NCI-H446 (cell line): ENCODE data around the gene CFAP52.
"Not testable (repeated sequence)": the region's sequence is repeated elsewhere in the genome, so short reads cannot be mapped to it uniquely, and the experiment has no call there.

ENCODE experiments used
- DNase-seq, 2 experiments: peaks; one replicate each; lab custom pipeline; 2025; lab: John Stamatoyannopoulos, UW

The CFAP52 gene

GRCh38 chr17:9576521-9577372 lies at the start of gene CFAP52:
Gene CFAP52 (plus strand): TSS chr17:9576642. CDS start chr17:9576696, 54 bp downstream.
- DNase-seq, result peak; percentile 33 to 64

- no peak for DNase-seq
These were observed 48.7 kb upstream of the CFAP52 start for GRCh38 chr17:9527788-9528187.

- peak in 1 of 2 experiments; percentile 18 for DNase-seq
These were observed 47.3 kb upstream of the CFAP52 start for GRCh38 chr17:9529033-9529700.

- DNase-seq, result no peak
These were observed 45.4 kb upstream of the CFAP52 start for GRCh38 chr17:9531034-9531433.

GRCh38 chr17:9532715-9533114 lies 43.7 kb upstream of the CFAP52 start:
- DNase-seq, result no peak

- DNase-seq, result no peak
These were observed 43.0 kb upstream of the CFAP52 start for GRCh38 chr17:9533441-9533840.

GRCh38 chr17:9536061-9536460 lies 40.4 kb upstream of the CFAP52 start:
- DNase-seq, result no peak

GRCh38 chr17:9537177-9537776 lies 39.2 kb upstream of the CFAP52 start:
- no peak for DNase-seq

- DNase-seq, result no peak
These were observed 37.8 kb upstream of the CFAP52 start for GRCh38 chr17:9538626-9539025.

GRCh38 chr17:9541718-9542117 lies 34.7 kb upstream of the CFAP52 start:
- no peak for DNase-seq

- DNase-seq, result no peak
These were observed 32.2 kb upstream of the CFAP52 start for GRCh38 chr17:9544221-9544620.

GRCh38 chr17:9549215-9549614 lies 27.2 kb upstream of the CFAP52 start:
- DNase-seq, result no peak

GRCh38 chr17:9553181-9553580 lies 23.3 kb upstream of the CFAP52 start:
- DNase-seq, result no peak

GRCh38 chr17:9553596-9553995 lies 22.8 kb upstream of the CFAP52 start:
- no peak for DNase-seq

GRCh38 chr17:9554715-9555114 lies 21.7 kb upstream of the CFAP52 start:
- DNase-seq, result peak in 1 of 2 experiments; percentile 57

- no peak for DNase-seq
These were observed 19.2 kb upstream of the CFAP52 start for GRCh38 chr17:9557161-9557755.

- DNase-seq, result no peak
These were observed 18.6 kb upstream of the CFAP52 start for GRCh38 chr17:9557857-9558256.

GRCh38 chr17:9564104-9564503 lies 12.3 kb upstream of the CFAP52 start:
- no peak for DNase-seq

GRCh38 chr17:9566067-9566466 lies 10.4 kb upstream of the CFAP52 start:
- DNase-seq, result no peak

- not testable (repeated sequence) for DNase-seq
These were observed 9.7 kb upstream of the CFAP52 start for GRCh38 chr17:9566739-9567138.

- DNase-seq, result no peak
These were observed 8.4 kb upstream of the CFAP52 start for GRCh38 chr17:9568004-9568403.

- DNase-seq, result no peak
These were observed 7.4 kb upstream of the CFAP52 start for GRCh38 chr17:9568957-9569588.
